GM23248 (cell line): Measurements from ENCODE around the gene CCDC51. TPM values are rescaled to one million over a fixed set of nuclear protein-coding genes. Genes with fewer than 3 reads are reported as not detected.
A peak's percentile ranks its signal among the peaks of the same experiment; 100 is the strongest.

ENCODE experiments used
- DNase-seq: peaks from one replicate; pipeline ENCODE4 v3.0.0-alpha.2; 2015
- H2AFZ ChIP-seq: fragments of 200-600 bp; sonication (generic); 2 replicates; pipeline ENCODE4 v1.6.1; 2016; ENCODE audit warnings: antibody characterized with exemption
- H3F3A ChIP-seq: fragments of 200-600 bp; sonication (generic); 2 replicates; pipeline ENCODE4 v1.6.1; 2016; ENCODE audit warnings: mild to moderate bottlenecking, antibody characterized with exemption, mixed run types; ENCODE audit not compliant: insufficient read depth
- H3K27ac ChIP-seq: fragments of 200-600 bp; sonication (generic); 2 replicates; pipeline ENCODE4 v1.5.1; 2016; ENCODE audit warnings: mild to moderate bottlenecking
- H3K27me3 ChIP-seq: fragments of 200-600 bp; sonication (generic); replicated peaks from 2 replicates; pipeline ENCODE4 v1.6.1; 2016; ENCODE audit warnings: mild to moderate bottlenecking; ENCODE audit not compliant: insufficient read depth
- H3K36me3 ChIP-seq: fragments of 200-600 bp; sonication (generic); 2 replicates; pipeline ENCODE4 v1.6.1; 2016; ENCODE audit warnings: low read depth, mild to moderate bottlenecking
- H3K4me1 ChIP-seq: fragments of 200-600 bp; sonication (generic); 2 replicates; pipeline ENCODE4 v1.6.1; 2016; ENCODE audit warnings: mild to moderate bottlenecking; ENCODE audit not compliant: insufficient read depth
- H3K4me2 ChIP-seq: fragments of 200-600 bp; sonication (generic); one replicate; pipeline ENCODE4 v1.6.1; 2016; ENCODE audit warnings: mild to moderate bottlenecking; ENCODE audit not compliant: unreplicated experiment
- H3K4me3 ChIP-seq: fragments of 200-600 bp; sonication (generic); 2 replicates; pipeline ENCODE4 v1.5.1; 2016; ENCODE audit warnings: mild to moderate bottlenecking
- H3K79me2 ChIP-seq: fragments of 200-600 bp; sonication (generic); 2 replicates; pipeline ENCODE4 v1.6.1; 2016; ENCODE audit warnings: mild to moderate bottlenecking; ENCODE audit not compliant: insufficient read depth
- H3K9ac ChIP-seq: fragments of 200-600 bp; sonication (generic); 2 replicates; pipeline ENCODE4 v1.6.1; 2016; ENCODE audit warnings: mild to moderate bottlenecking
- H3K9me2 ChIP-seq: fragments of 200-600 bp; sonication (generic); 2 replicates; pipeline ENCODE4 v1.6.1; 2016; ENCODE audit warnings: mixed run types, mild to moderate bottlenecking, moderate library complexity; ENCODE audit not compliant: insufficient read depth
- H3K9me3 ChIP-seq: fragments of 200-600 bp; sonication (generic); one replicate; pipeline ENCODE4 v1.6.1; 2017; ENCODE audit warnings: low read depth
- H4K20me1 ChIP-seq: fragments of 200-600 bp; sonication (generic); 2 replicates; pipeline ENCODE4 v1.6.0; 2016; ENCODE audit not compliant: insufficient read depth
- EZH2 ChIP-seq: fragments of 200-600 bp; sonication (generic); IDR thresholded peaks from 2 replicates; pipeline ENCODE4 v1.6.1; 2018; ENCODE audit warnings: antibody characterized with exemption, mild to moderate bottlenecking; ENCODE audit not compliant: insufficient read depth, poor library complexity, severe bottlenecking
- EZH2phosphoT487 ChIP-seq: fragments of 200-600 bp; sonication (generic); IDR thresholded peaks from 2 replicates; pipeline ENCODE4 v1.6.1; 2018; ENCODE audit warnings: antibody characterized with exemption, moderate library complexity, mild to moderate bottlenecking, low read depth; ENCODE audit not compliant: insufficient read depth
- WGBS, 2 experiments: methylation state at CpG; one replicate each; pipeline ENCODE4 v1.1.6; 2015 to 2017; ENCODE audit warnings: low lambda C conversion rate in 2 of 2, low coverage in 1 of 2; ENCODE audit errors: missing lambda C conversion rate in 2 of 2; 5-methylcytosine and 5-hydroxymethylcytosine counted together
- in situ Hi-C: fragments of 300-500 bp; cut with MboI; formaldehyde crosslinking; loops from 2 replicates; pipeline ENCODE4 v1.15.0; 2020
- polyA plus RNA-seq: library from polyadenylated mRNA; unstranded; fragments of >200 nt; fragmentation: Nextera tagmentation; extraction: Ambion mirVana; gene quantifications from 2 replicates; pipeline ENCODE4 v1.2.1, GENCODE V29; 2016
- total RNA-seq: library from RNA; depleted of rRNA; stranded (reverse); fragments of >200 nt; shearing (Covaris generic); gene quantifications from 2 replicates; pipeline ENCODE4 v1.2.3, GENCODE V29; 2014

CCDC51 gene
- total and polyA plus RNA-seq, 2 experiments from 2014 or later: 10.1 to 14.0 TPM

GRCh38 chr3:48432411-48433371 lies 7.2 kb downstream of the CCDC51 start:
- in situ Hi-C loops: loop anchor here (10.0 kb wide), 1 partner anchor 158 kb away; no protein-coding TSS in a partner anchor
- Histone ChIP-seq H3K9me3 (no peaks in the 10 kb centered on the region), H3K4me1 (peaks cover 21% of the 10 kb centered on the region), H4K20me1 (no peaks in the 10 kb centered on the region), H3F3A (0 out of 2 replicates have a peak, but pooled peaks cover 6% of the 10 kb centered on the region), H3K9me2 (no peaks in the 10 kb centered on the region), H2AFZ (no peak overlapping the region), H3K27me3 (no peaks in the 10 kb centered on the region), H3K79me2 (no peaks in the 10 kb centered on the region), H3K9ac (no peak overlapping the region), H3K4me2 (peak overlapping the region; percentile 41), H3K27ac (no peak overlapping the region), H3K36me3 (no peaks in the 10 kb centered on the region), H3K4me3 (0 out of 2 replicates have a peak overlapping the region, but pooled peaks have one; percentile 13)
- DNase-seq: no peak
- WGBS, 2 experiments: 71 to 73% methylated on average over 16 of the region's 16 CpGs
- TF ChIP-seq EZH2 (no peak), EZH2phosphoT487 (no peak)

GRCh38 chr3:48431224-48432029 lies 8.5 kb downstream of the CCDC51 start:
- peaks cover 21% of the 10 kb centered on the region for H3K4me1 ChIP-seq
- WGBS, 2 experiments: 89 to 93% methylated on average over 8 of the region's 8 CpGs
- in situ Hi-C loops: loop anchor here (10.0 kb wide), 1 partner anchor 157 kb away; no protein-coding TSS in a partner anchor

GRCh38 chr3:48430708-48431101 lies 9.2 kb downstream of the CCDC51 start:
- Histone ChIP-seq H3K9me3 (no peaks in the 10 kb centered on the region), H3K27me3 (no peaks in the 10 kb centered on the region), H3K79me2 (no peaks in the 10 kb centered on the region), H3K4me3 (no peak overlapping the region), H3K4me1 (peaks cover 21% of the 10 kb centered on the region), H3K36me3 (no peaks in the 10 kb centered on the region), H3K9me2 (no peaks in the 10 kb centered on the region), H3K27ac (no peak overlapping the region), H3K4me2 (no peak overlapping the region), H2AFZ (no peak overlapping the region), H4K20me1 (no peaks in the 10 kb centered on the region), H3K9ac (no peak overlapping the region), H3F3A (0 out of 2 replicates have a peak, but pooled peaks cover 6% of the 10 kb centered on the region)
- in situ Hi-C loops: loop anchor here (10.0 kb wide), 1 partner anchor 156 kb away; no protein-coding TSS in a partner anchor
- WGBS, 2 experiments: 25 to 67% methylated on average over 1 of the region's 1 CpG
- TF ChIP-seq EZH2phosphoT487 (no peak), EZH2 (no peak)
- DNase-seq: no peak

More at GRCh38 chr3:48431224-48432029, 8.5 kb downstream of the CCDC51 start:
- Histone ChIP-seq H4K20me1 (no peaks in the 10 kb centered on the region), H3K4me3 (no peak overlapping the region), H2AFZ (no peak overlapping the region), H3K27ac (no peak overlapping the region), H3K79me2 (no peaks in the 10 kb centered on the region), H3K9ac (no peak overlapping the region), H3K4me2 (no peak overlapping the region), H3K27me3 (no peaks in the 10 kb centered on the region), H3K9me2 (no peaks in the 10 kb centered on the region), H3K9me3 (no peaks in the 10 kb centered on the region), H3F3A (0 out of 2 replicates have a peak, but pooled peaks cover 6% of the 10 kb centered on the region), H3K36me3 (no peaks in the 10 kb centered on the region)
- TF ChIP-seq EZH2phosphoT487 (no peak), EZH2 (no peak)
- DNase-seq: no peak

GRCh38 chr3:48429960-48430707 lies 9.8 kb downstream of the CCDC51 start, which contains the start of gene PLXNB1:
TSS of gene PLXNB1 (minus strand) at chr3:48430086. CDS start at chr3:48424611, 5,475 bp downstream.
- peak; percentile 55 for DNase-seq
- Histone ChIP-seq H3K4me2 (peak within 1 kb of the TSS; percentile 69), H2AFZ (peak within 1 kb of the TSS; percentile 82), H3K9me3 (no peaks in the 10 kb centered on the region), H3K4me1 (peaks cover 21% of the 10 kb centered on the region), H3K27ac (no peak within 1 kb of the TSS), H3K36me3 (no peaks in the 10 kb centered on the region), H3K79me2 (no peaks in the 10 kb centered on the region), H3K4me3 (peak within 1 kb of the TSS; percentile 81), H3K9ac (peak within 1 kb of the TSS; percentile 79), H3K9me2 (no peaks in the 10 kb centered on the region), H3K27me3 (no peaks in the 10 kb centered on the region), H4K20me1 (no peaks in the 10 kb centered on the region), H3F3A (0 out of 2 replicates have a peak, but pooled peaks cover 6% of the 10 kb centered on the region)
- no peak for TF ChIP-seq EZH2phosphoT487
- TF ChIP-seq EZH2: no peak
- in situ Hi-C loops: loop anchor here (10.0 kb wide), 1 partner anchor 155 kb away; no protein-coding TSS in a partner anchor
- WGBS, 2 experiments: 19 to 33% methylated on average over 10 to 15 of the region's 15 CpGs
